Measurements from ENCODE around the gene TYW5.

DNA sequence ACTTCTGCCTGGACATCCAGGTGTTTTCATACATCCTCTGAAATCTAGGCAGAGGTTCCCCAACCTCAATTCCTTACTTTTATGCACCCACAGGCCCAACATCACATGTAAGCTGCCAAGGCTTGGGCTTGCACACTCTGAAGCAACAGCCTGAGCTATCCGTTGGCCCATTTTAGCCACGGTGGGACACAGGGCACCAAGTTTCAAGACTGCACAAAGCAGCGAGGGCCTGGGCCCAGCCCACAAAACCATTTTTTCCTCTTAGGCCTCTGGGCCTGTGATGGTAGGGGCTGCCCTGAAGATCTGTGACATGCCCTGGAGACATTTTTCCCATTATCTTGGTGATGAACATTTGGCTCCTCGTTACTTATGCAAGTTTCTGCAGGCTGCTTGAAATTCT, 38.3 kb downstream of the TYW5 start:
- TF ChIP-seq, protein P1, sequence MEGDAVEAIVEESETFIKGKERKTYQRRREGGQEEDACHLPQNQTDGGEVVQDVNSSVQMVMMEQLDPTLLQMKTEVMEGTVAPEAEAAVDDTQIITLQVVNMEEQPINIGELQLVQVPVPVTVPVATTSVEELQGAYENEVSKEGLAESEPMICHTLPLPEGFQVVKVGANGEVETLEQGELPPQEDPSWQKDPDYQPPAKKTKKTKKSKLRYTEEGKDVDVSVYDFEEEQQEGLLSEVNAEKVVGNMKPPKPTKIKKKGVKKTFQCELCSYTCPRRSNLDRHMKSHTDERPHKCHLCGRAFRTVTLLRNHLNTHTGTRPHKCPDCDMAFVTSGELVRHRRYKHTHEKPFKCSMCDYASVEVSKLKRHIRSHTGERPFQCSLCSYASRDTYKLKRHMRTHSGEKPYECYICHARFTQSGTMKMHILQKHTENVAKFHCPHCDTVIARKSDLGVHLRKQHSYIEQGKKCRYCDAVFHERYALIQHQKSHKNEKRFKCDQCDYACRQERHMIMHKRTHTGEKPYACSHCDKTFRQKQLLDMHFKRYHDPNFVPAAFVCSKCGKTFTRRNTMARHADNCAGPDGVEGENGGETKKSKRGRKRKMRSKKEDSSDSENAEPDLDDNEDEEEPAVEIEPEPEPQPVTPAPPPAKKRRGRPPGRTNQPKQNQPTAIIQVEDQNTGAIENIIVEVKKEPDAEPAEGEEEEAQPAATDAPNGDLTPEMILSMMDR (conservative IDR thresholded peaks at IDR 0.05; ENCODE audit: low read depth, low read length) = no peak
- no peak for TF ChIP-seq EZH2phosphoT487 (IDR thresholded peaks at IDR 0.05; ENCODE audit: borderline replicate concordance, low read length)

Measured in PC-3 (cell line).